HCT116 (cell line): ENCODE data around the gene DUSP6. TPM values are rescaled to one million over a fixed set of nuclear protein-coding genes. Genes with fewer than 3 reads are reported as not detected.
"Not testable (repeated sequence)": the region's sequence is repeated elsewhere in the genome, so short reads cannot be mapped to it uniquely, and the experiment has no call there.

ENCODE experiments used
- ATAC-seq: fragments of 200-7000 bp; cut with Tn5 transposase; 2 replicates; pipeline ENCODE4 v1.9.1; 2020; ENCODE audit warnings: mild to moderate bottlenecking, moderate library complexity
- BruUV-seq: library from RNA; stranded (reverse); fragments of 400-500 nt; replicated peaks from 2 replicates; lab custom pipeline; 2021; lab: Mats Ljungman, UMichigan
- CTCF ChIA-PET: fragments of 300-600 bp; sonication (Branson Sonifier 250); formaldehyde crosslinking; loops from one replicate; lab custom pipeline; 2021; ENCODE audit warnings: antibody characterized with exemption; lab: Charles Lee
- POLR2A ChIA-PET: fragments of 300-600, 350-600 bp; sonication (Branson Sonifier 250); formaldehyde crosslinking; loops from one replicate; lab custom pipeline; 2021; ENCODE audit warnings: antibody characterized with exemption; lab: Charles Lee
- RAD21 ChIA-PET, 2 experiments: fragments of 300-600 bp; sonication (Branson Sonifier 250); formaldehyde crosslinking; loops; one replicate each; lab custom pipeline; 2023; ENCODE audit warnings: low total read pairs in 2 of 2; ENCODE audit not compliant: uncharacterized antibody in 2 of 2, unreplicated experiment in 2 of 2, low non-redundant PET in 1 of 2; lab: Charles Lee
- DNase-seq: peaks from one replicate; pipeline ENCODE4 v3.0.0-alpha.2; 2010; ENCODE audit warnings: low read depth, low spot score
- H2AFZ ChIP-seq: fragments of 200-600 bp; shearing (Covaris generic), sonication (generic); 2 replicates; pipeline ENCODE4 v1.6.1; 2017; ENCODE audit warnings: low read depth, mixed run types, mixed read lengths, antibody characterized with exemption, low read length; ENCODE audit not compliant: poor library complexity, severe bottlenecking
- H3K27ac ChIP-seq: 2 replicates; pipeline ENCODE4 v1.5.1; 2012; ENCODE audit warnings: low read depth, low read length
- H3K27me3 ChIP-seq: fragments of 200-600 bp; sonication (generic); 2 replicates; pipeline ENCODE4 v1.6.1; 2016; ENCODE audit warnings: mixed run types, low read length, mixed read lengths; ENCODE audit not compliant: insufficient read depth
- H3K36me3 ChIP-seq, 2 experiments: fragments of 200-500 bp in 1 of 2; fragments of 200-600 bp in 1 of 2; sonication (Bioruptor generic) in 1 of 2; sonication (generic) in 1 of 2; 2 replicates each; pipeline versions ENCODE4 v1.5.1 to v1.6.1; 2014 to 2016; ENCODE audit warnings: low read length in 2 of 2, inconsistent platforms in 1 of 2, mixed read lengths in 1 of 2, mixed run types in 1 of 2; ENCODE audit not compliant: insufficient read depth in 2 of 2, control insufficient read depth in 1 of 2
- H3K4me1 ChIP-seq, 2 experiments: fragments of 200-600 bp in 1 of 2; sonication (generic) in 1 of 2; 2 replicates each; pipeline versions ENCODE4 v1.5.1 to v1.6.1; 2012 to 2017; ENCODE audit warnings: low read length in 2 of 2, inconsistent platforms in 1 of 2, mild to moderate bottlenecking in 1 of 2, mixed read lengths in 1 of 2, mixed run types in 1 of 2, moderate library complexity in 1 of 2; ENCODE audit not compliant: insufficient read depth in 2 of 2, control insufficient read depth in 1 of 2
- H3K4me2 ChIP-seq: fragments of 200-600 bp; sonication (generic); 2 replicates; pipeline ENCODE4 v1.6.1; 2017; ENCODE audit warnings: mixed run types, low read length, mixed read lengths
- H3K4me3 ChIP-seq, 2 experiments: fragments of 200-600 bp in 1 of 2; sonication (generic) in 1 of 2; replicated peaks in 1 of 2; 2 replicates each; pipeline ENCODE4 v1.5.1; 2011 to 2016; ENCODE audit warnings: low read length in 2 of 2, control low read depth in 1 of 2, low read depth in 1 of 2, mild to moderate bottlenecking in 1 of 2, mixed read lengths in 1 of 2, mixed run types in 1 of 2
- H3K79me2 ChIP-seq: fragments of 200-600 bp; sonication (generic); 2 replicates; pipeline ENCODE4 v1.6.1; 2017; ENCODE audit warnings: mild to moderate bottlenecking, mixed run types, low read length, moderate library complexity, mixed read lengths; ENCODE audit not compliant: insufficient read depth
- H3K9ac ChIP-seq: fragments of 200-600 bp; sonication (generic); 2 replicates; pipeline ENCODE4 v1.6.1; 2016; ENCODE audit warnings: low read length, mixed read lengths
- H3K9me2 ChIP-seq: fragments of 200-600 bp; sonication (generic), shearing (Covaris generic); 2 replicates; pipeline ENCODE4 v1.6.1; 2017; ENCODE audit warnings: mixed run types, mild to moderate bottlenecking, moderate library complexity; ENCODE audit not compliant: insufficient read depth
- H3K9me3 ChIP-seq, 2 experiments: fragments of 200-500 bp in 1 of 2; fragments of 200-600 bp in 1 of 2; sonication (Bioruptor generic) in 1 of 2; sonication (generic) in 1 of 2; 2 replicates each; pipeline ENCODE4 v1.6.1; 2014 to 2017; ENCODE audit warnings: low read length in 2 of 2, mixed read lengths in 2 of 2, inconsistent platforms in 1 of 2, low read depth in 1 of 2, mild to moderate bottlenecking in 1 of 2, mixed run types in 1 of 2, moderate library complexity in 1 of 2; ENCODE audit not compliant: control insufficient read depth in 1 of 2, insufficient read depth in 1 of 2
- H4K20me1 ChIP-seq: fragments of 200-600 bp; sonication (generic), shearing (Covaris generic); 2 replicates; pipeline ENCODE4 v1.6.1; 2017; ENCODE audit warnings: mixed run types, mild to moderate bottlenecking, moderate library complexity; ENCODE audit not compliant: insufficient read depth
- CEBPB ChIP-seq: IDR thresholded peaks from 2 replicates; pipeline ENCODE4 v1.6.1; 2012; ENCODE audit warnings: low read depth
- CTCF ChIP-seq, 3 experiments: fragments of 200-600 bp in 1 of 3; sonication (generic) in 1 of 3; IDR thresholded peaks in 2 of 3; conservative IDR thresholded peaks in 1 of 3; 2 replicates each; pipeline ENCODE4 v1.5.1; 2012 to 2017; ENCODE audit warnings: low read depth in 2 of 3, low read length in 2 of 3, antibody characterized with exemption in 1 of 3, borderline replicate concordance in 1 of 3, control low read depth in 1 of 3, mild to moderate bottlenecking in 1 of 3, mixed read lengths in 1 of 3, mixed run types in 1 of 3, moderate library complexity in 1 of 3; ENCODE audit not compliant: insufficient read depth in 1 of 3
- EZH2 ChIP-seq: fragments of 200-600 bp; sonication (generic); IDR thresholded peaks from 2 replicates; pipeline ENCODE4 v1.6.1; 2017; ENCODE audit warnings: antibody characterized with exemption, mixed run types
- FOSL1 ChIP-seq: IDR thresholded peaks from 2 replicates; pipeline ENCODE4 v1.6.1; 2012; ENCODE audit warnings: low read depth
- JUND ChIP-seq: IDR thresholded peaks from 2 replicates; pipeline ENCODE4 v1.6.1; 2012
- MAX ChIP-seq: IDR thresholded peaks from 2 replicates; pipeline ENCODE4 v1.6.1; 2012
- POLR2A ChIP-seq: IDR thresholded peaks from 2 replicates; pipeline ENCODE4 v1.7.0; 2011; ENCODE audit warnings: borderline replicate concordance; ENCODE audit not compliant: insufficient read depth, insufficient read length; ENCODE audit errors: extremely low read depth
- POLR2AphosphoS5 ChIP-seq: IDR thresholded peaks from 2 replicates; pipeline ENCODE4 v1.6.1; 2011; ENCODE audit warnings: mild to moderate bottlenecking, low read depth, low read length, moderate library complexity
- RAD21 ChIP-seq: IDR thresholded peaks from 2 replicates; pipeline ENCODE4 v1.6.1; 2012; ENCODE audit warnings: low read depth, mild to moderate bottlenecking
- SIN3A ChIP-seq: IDR thresholded peaks from 2 replicates; pipeline ENCODE4 v1.6.1; 2012; ENCODE audit warnings: low read depth
- SP1 ChIP-seq: IDR thresholded peaks from 2 replicates; pipeline ENCODE4 v1.6.1; 2012; ENCODE audit warnings: low read depth
- YY1 ChIP-seq: IDR thresholded peaks from 2 replicates; pipeline ENCODE4 v1.6.1; 2011; ENCODE audit warnings: low read length, low read depth, moderate library complexity, mild to moderate bottlenecking; ENCODE audit not compliant: insufficient replicate concordance; ENCODE audit errors: extremely low read depth
- ZFX ChIP-seq: fragments of 450-650 bp; IDR thresholded peaks from 2 replicates; pipeline ENCODE4 v1.6.1; 2017
- intact Hi-C: fragments of 100-400 bp; cut with micrococcal nuclease; formaldehyde crosslinking; loops from 2 replicates; pipeline ENCODE4 v1.10.0; 2022
- total RNA-seq: library from RNA; stranded (reverse); gene quantifications from one replicate; pipeline ENCODE4 v1.2.1, GENCODE V29; 2021; ENCODE audit not compliant: unreplicated experiment

DUSP6 gene
- total RNA-seq, 1 experiment from 2014 or later: 219 TPM

GRCh38 chr12:89337136-89337535, 15.2 kb downstream of the DUSP6 start:
- H3K27ac ChIP-seq, RAD21 ChIA-PET, H3K27me3 ChIP-seq, H3K4me3 ChIP-seq, intact Hi-C loops, H3K9me3 ChIP-seq, H3K4me2 ChIP-seq, H3K36me3 ChIP-seq, H4K20me1 ChIP-seq, H3K9me2 ChIP-seq, H3K79me2 ChIP-seq, BruUV-seq, H3K9ac ChIP-seq, CTCF ChIA-PET, DNase-seq, H3K4me1 ChIP-seq, ATAC-seq, H2AFZ ChIP-seq: not testable (repeated sequence)
- POLR2A ChIA-PET: interaction anchor here (1.0 kb wide), 1 partner anchor 10 kb away, joined by 3 read pairs; no protein-coding TSS in a partner anchor

GRCh38 chr12:89335452-89336244, 16.7 kb downstream of the DUSP6 start:
- no peaks in the 10 kb centered on the region for H3K9me2 ChIP-seq
- H3K27me3 ChIP-seq: no peaks in the 10 kb centered on the region
- H3K9me3 ChIP-seq: no peaks in the 10 kb centered on the region
- no peak overlapping the region for H3K27ac ChIP-seq
- ATAC-seq: no peak
- no peak overlapping the region for H2AFZ ChIP-seq
- no TSS peak for BruUV-seq
- H3K4me3 ChIP-seq: no peak overlapping the region
- H3K36me3 ChIP-seq: no peaks in the 10 kb centered on the region
- RAD21 ChIA-PET: no interaction called here
- no peak for DNase-seq
- no peaks in the 10 kb centered on the region for H3K79me2 ChIP-seq
- POLR2A ChIA-PET: no interaction called here
- TF ChIP-seq SIN3A (no peak), POLR2AphosphoS5 (no peak), FOSL1 (no peak), JUND (no peak), EZH2 (no peak), MAX (no peak), POLR2A (no peak), SP1 (no peak), ZFX (no peak), YY1 (no peak), RAD21 (no peak), CTCF (IDR thresholded peaks at IDR 0.05 in 2 of 3, conservative IDR thresholded peaks at IDR 0.05 in 1 of 3; ENCODE audit: borderline replicate concordance in 1 of 3, insufficient read depth in 1 of 3, low read depth in 2 of 3, low read length in 2 of 3) (no peak), CEBPB (no peak)
- no peak overlapping the region for H3K9ac ChIP-seq
- no peak overlapping the region for H3K4me2 ChIP-seq
- CTCF ChIA-PET: no interaction called here
- H4K20me1 ChIP-seq: no peaks in the 10 kb centered on the region
- no peaks in the 10 kb centered on the region for H3K4me1 ChIP-seq
- intact Hi-C loops: no loop called here
